Measurements from ENCODE around the gene FLT3.

DNA sequence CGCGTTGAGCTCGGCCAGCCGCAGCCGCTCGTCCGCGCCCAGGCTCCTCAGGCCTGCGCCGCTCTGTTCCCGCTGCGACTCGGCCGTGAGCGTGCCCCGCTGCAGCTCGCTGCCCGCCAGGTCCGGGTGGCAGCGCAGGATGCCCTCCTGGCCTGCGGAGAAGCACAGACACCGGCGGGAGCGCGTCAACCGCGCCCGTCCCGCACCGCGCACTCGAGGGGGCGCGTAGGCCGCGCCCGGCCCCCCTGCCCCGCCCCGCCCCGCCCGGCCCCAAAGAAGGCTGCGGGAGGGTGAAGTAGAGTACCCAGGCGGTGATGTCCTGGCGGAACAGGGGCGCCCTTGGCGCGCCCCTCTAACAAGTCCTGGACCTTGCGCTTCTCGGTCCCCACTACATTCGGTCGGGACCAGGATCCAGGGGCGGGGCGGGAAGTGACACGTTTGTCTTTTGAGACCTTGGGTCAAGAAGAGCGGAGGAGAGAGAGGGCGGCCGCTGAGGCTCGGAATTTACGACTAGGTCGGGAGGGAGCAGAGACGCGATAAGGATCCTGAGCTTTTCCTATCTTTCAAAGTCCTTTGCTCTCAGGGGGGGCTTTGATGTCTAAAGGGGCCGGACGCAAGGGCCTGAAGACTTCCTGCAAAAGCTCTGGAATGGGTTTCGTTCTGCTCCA lies 121.9 kb downstream of the FLT3 start:
- no peak for TF ChIP-seq CTCF (IDR thresholded peaks at IDR 0.05; ENCODE audit: low read length)
- TF ChIP-seq EZH2phosphoT487 (IDR thresholded peaks at IDR 0.05; ENCODE audit: low read length): no peak
- no peak for TF ChIP-seq EZH2 (optimal IDR thresholded peaks at IDR 0.05; ENCODE audit: low read depth, low read length)
